ENCODE results near the gene KDM6A.
"Not testable (repeated sequence)": the region's sequence is repeated elsewhere in the genome, so short reads cannot be mapped to it uniquely, and the experiment has no call there.

KDM6A gene

GRCh38 chrX:44889824-44890223, 16.8 kb downstream of the KDM6A start:
- no peak for DNase-seq (ENCODE audit: low read depth in 2 of 3, low spot score in 2 of 3)

GRCh38 chrX:44890247-44890646, 17.3 kb downstream of the KDM6A start:
- no peak for DNase-seq (ENCODE audit: low read depth in 2 of 3, low spot score in 2 of 3)

- DNase-seq (ENCODE audit: low read depth in 2 of 3, low spot score in 2 of 3), result not testable (repeated sequence)
These were observed 17.7 kb downstream of the KDM6A start for GRCh38 chrX:44890687-44891086.

- no peak for DNase-seq (ENCODE audit: low read depth in 2 of 3, low spot score in 2 of 3)
These were observed 18.7 kb downstream of the KDM6A start for GRCh38 chrX:44891642-44892041.

GRCh38 chrX:44896876-44897186, 23.8 kb downstream of the KDM6A start:
- DNase-seq (ENCODE audit: low read depth in 2 of 3, low spot score in 2 of 3), result no peak

GRCh38 chrX:44897539-44897938, 24.6 kb downstream of the KDM6A start:
- DNase-seq (ENCODE audit: low read depth in 2 of 3, low spot score in 2 of 3), result no peak

- no peak for DNase-seq (ENCODE audit: low read depth in 2 of 3, low spot score in 2 of 3)
These were observed 25.6 kb downstream of the KDM6A start for GRCh38 chrX:44898411-44899221.

- no peak for DNase-seq (ENCODE audit: low read depth in 2 of 3, low spot score in 2 of 3)
These were observed 27.0 kb downstream of the KDM6A start for GRCh38 chrX:44899946-44900345.

GRCh38 chrX:44903107-44903506, 30.1 kb downstream of the KDM6A start:
- no peak for DNase-seq (ENCODE audit: low read depth in 2 of 3, low spot score in 2 of 3)

- DNase-seq (ENCODE audit: low read depth in 2 of 3, low spot score in 2 of 3), result no peak
These were observed 31.0 kb downstream of the KDM6A start for GRCh38 chrX:44903830-44904530.

GRCh38 chrX:44904542-44905115, 31.6 kb downstream of the KDM6A start:
- DNase-seq (ENCODE audit: low read depth in 2 of 3, low spot score in 2 of 3), result no peak

- no peak for DNase-seq (ENCODE audit: low read depth in 2 of 3, low spot score in 2 of 3)
These were observed 33.1 kb downstream of the KDM6A start for GRCh38 chrX:44906041-44906440.

GRCh38 chrX:44906542-44906941, 33.6 kb downstream of the KDM6A start:
- no peak for DNase-seq (ENCODE audit: low read depth in 2 of 3, low spot score in 2 of 3)

- DNase-seq (ENCODE audit: low read depth in 2 of 3, low spot score in 2 of 3), result no peak
These were observed 35.2 kb downstream of the KDM6A start for GRCh38 chrX:44908153-44908552.

GRCh38 chrX:44908827-44909226, 35.8 kb downstream of the KDM6A start:
- DNase-seq (ENCODE audit: low read depth in 2 of 3, low spot score in 2 of 3), result no peak

GRCh38 chrX:44910508-44910907, 37.5 kb downstream of the KDM6A start:
- not testable (repeated sequence) for DNase-seq (ENCODE audit: low read depth in 2 of 3, low spot score in 2 of 3)

- DNase-seq (ENCODE audit: low read depth in 2 of 3, low spot score in 2 of 3), result not testable (repeated sequence)
These were observed 38.1 kb downstream of the KDM6A start for GRCh38 chrX:44911074-44911600.

- no peak for DNase-seq (ENCODE audit: low read depth in 2 of 3, low spot score in 2 of 3)
These were observed 40.9 kb downstream of the KDM6A start for GRCh38 chrX:44913656-44914531.

GRCh38 chrX:44914532-44915198, 41.7 kb downstream of the KDM6A start:
- no peak for DNase-seq (ENCODE audit: low read depth in 2 of 3, low spot score in 2 of 3)

GRCh38 chrX:44915361-44915868, 42.4 kb downstream of the KDM6A start:
- DNase-seq (ENCODE audit: low read depth in 2 of 3, low spot score in 2 of 3), result no peak
